ENCODE results near the gene SPATA13.

Gene SPATA13

DNA sequence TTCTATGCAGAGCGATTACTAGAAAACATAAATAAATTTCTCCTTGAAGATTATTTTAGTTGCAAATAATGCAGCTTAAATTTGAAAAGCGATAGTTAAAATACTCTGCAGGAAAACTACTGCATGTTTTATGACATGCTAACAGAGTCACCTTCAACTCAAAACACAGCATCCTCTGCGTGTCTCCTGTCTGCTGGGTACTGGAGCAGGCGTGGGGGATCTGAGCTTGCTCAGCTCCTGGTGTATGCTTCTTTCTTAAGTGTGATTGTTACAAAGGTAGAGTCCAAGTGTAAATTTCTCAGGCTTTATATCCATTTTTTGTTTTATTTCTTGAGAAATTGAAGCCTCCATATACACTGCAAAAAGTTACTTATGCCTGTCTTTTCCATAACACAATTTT is 15.3 kb downstream of the SPATA13 start:
- DNase-seq (ENCODE audit: low read depth) = no peak
- no peak overlapping the region for H3K4me3 ChIP-seq (ENCODE audit: low read length)
- no peak for TF ChIP-seq CTCF (conservative IDR thresholded peaks at IDR 0.05; ENCODE audit: low read length)

GRCh38 chr13:24176351-24177101 is 16.0 kb downstream of the SPATA13 start:
- TF ChIP-seq CTCF (conservative IDR thresholded peaks at IDR 0.05; ENCODE audit: low read length) = no peak
- no peak overlapping the region for H3K4me3 ChIP-seq (ENCODE audit: low read length)
- no peak for DNase-seq (ENCODE audit: low read depth)

- DNase-seq (ENCODE audit: low read depth) = peak; percentile 36
These were observed 18.4 kb downstream of the SPATA13 start for GRCh38 chr13:24178847-24179485.

DNA sequence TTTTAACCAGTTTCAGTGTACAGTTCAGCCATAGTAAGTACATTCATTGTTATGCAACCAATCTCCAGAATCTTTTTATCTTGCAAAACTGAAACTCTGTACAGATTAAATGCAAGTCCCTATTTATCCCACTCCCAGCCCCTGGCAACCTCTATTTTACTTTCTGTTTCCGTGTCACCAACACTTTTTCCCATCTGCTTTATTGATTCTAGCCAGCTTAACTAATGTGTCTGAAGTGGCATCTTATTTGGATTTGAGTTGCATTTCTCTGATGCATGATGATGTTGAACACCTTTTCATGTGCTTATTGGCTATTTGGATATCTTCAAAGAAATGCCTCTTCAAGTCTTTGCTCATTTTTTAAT is 18.9 kb downstream of the SPATA13 start:
- no peak for TF ChIP-seq CTCF (conservative IDR thresholded peaks at IDR 0.05; ENCODE audit: low read length)
- no peak overlapping the region for H3K4me3 ChIP-seq (ENCODE audit: low read length)
- DNase-seq (ENCODE audit: low read depth) = no peak

More at GRCh38 chr13:24178847-24179485, 18.4 kb downstream of the SPATA13 start:
- no peak overlapping the region for H3K4me3 ChIP-seq (ENCODE audit: low read length)
- TF ChIP-seq CTCF (conservative IDR thresholded peaks at IDR 0.05; ENCODE audit: low read length) = no peak

- TF ChIP-seq CTCF (conservative IDR thresholded peaks at IDR 0.05; ENCODE audit: low read length) = no peak
- H3K4me3 ChIP-seq (ENCODE audit: low read length) = no peak overlapping the region
- DNase-seq (ENCODE audit: low read depth) = peak; percentile 28
These were observed 20.3 kb downstream of the SPATA13 start for GRCh38 chr13:24180750-24181377.

GRCh38 chr13:24181991-24182702 is 21.6 kb downstream of the SPATA13 start:
- TF ChIP-seq CTCF (conservative IDR thresholded peaks at IDR 0.05; ENCODE audit: low read length) = no peak
- no peak overlapping the region for H3K4me3 ChIP-seq (ENCODE audit: low read length)
- DNase-seq (ENCODE audit: low read depth) = peak; percentile 71

Measured in AG10803 (cell line).